Liver (tissue), 9 donors: Measurements from ENCODE around the gene GRAMD1A. TPM values are rescaled to one million over a fixed set of nuclear protein-coding genes. Genes with fewer than 3 reads are reported as not detected.

Experiments used
- DNase-seq: peaks from one replicate; pipeline ENCODE4 v3.0.0-alpha.2; 2017; ENCODE audit warnings: low spot score
- H3K27ac ChIP-seq, 2 donors: one replicate each; pipeline ENCODE4 v1.7.0; 2013; ENCODE audit warnings: inconsistent platforms in 2 of 2, low read length in 2 of 2, control low read depth in 1 of 2, low read depth in 1 of 2, mild to moderate bottlenecking in 1 of 2
- H3K27me3 ChIP-seq, 4 donors: one replicate each; pipeline versions ENCODE4 v1.6.1 to v1.7.0; 2013; ENCODE audit warnings: low read length in 3 of 4, inconsistent platforms in 1 of 4, mild to moderate bottlenecking in 1 of 4, moderate library complexity in 1 of 4; ENCODE audit not compliant: control insufficient read depth in 4 of 4, insufficient read depth in 4 of 4
- H3K36me3 ChIP-seq, 4 donors: one replicate each; pipeline versions ENCODE4 v1.6.1 to v1.7.0; 2013; ENCODE audit warnings: low read length in 3 of 4, mild to moderate bottlenecking in 3 of 4, low read depth in 1 of 4, moderate library complexity in 1 of 4; ENCODE audit not compliant: control insufficient read depth in 4 of 4, insufficient read depth in 3 of 4
- H3K4me1 ChIP-seq, 4 donors: one replicate each; pipeline versions ENCODE4 v1.6.1 to v1.7.0; 2013; ENCODE audit warnings: low read length in 3 of 4, mild to moderate bottlenecking in 3 of 4, moderate library complexity in 1 of 4; ENCODE audit not compliant: control insufficient read depth in 4 of 4, insufficient read depth in 4 of 4
- H3K4me3 ChIP-seq, 3 donors: one replicate each; pipeline versions ENCODE4 v1.6.1 to v1.7.0; 2013; ENCODE audit warnings: low read length in 3 of 3, control low read depth in 1 of 3, low read depth in 1 of 3, mild to moderate bottlenecking in 1 of 3
- H3K9ac ChIP-seq, 2 donors: one replicate each; pipeline ENCODE4 v1.7.0; 2013; ENCODE audit warnings: low read length in 2 of 2, mild to moderate bottlenecking in 2 of 2, moderate library complexity in 2 of 2, control low read depth in 1 of 2, low read depth in 1 of 2
- H3K9me3 ChIP-seq, 4 donors: one replicate each; pipeline versions ENCODE4 v1.6.1 to v1.7.0; 2013; ENCODE audit warnings: low read length in 3 of 4; ENCODE audit not compliant: control insufficient read depth in 4 of 4
- ATF3 ChIP-seq: IDR thresholded peaks from 2 replicates; pipeline ENCODE4 v1.6.1; 2016; ENCODE audit warnings: antibody characterized with exemption
- EGR1 ChIP-seq, 2 donors: IDR thresholded peaks; 2 replicates each; pipeline ENCODE4 v1.6.1; 2016 to 2018; ENCODE audit warnings: antibody characterized with exemption in 2 of 2, low read depth in 2 of 2
- FOXA1 ChIP-seq: IDR thresholded peaks from 2 replicates; pipeline ENCODE4 v1.6.1; 2016; ENCODE audit warnings: antibody characterized with exemption
- FOXA2 ChIP-seq: IDR thresholded peaks from 2 replicates; pipeline ENCODE4 v1.6.1; 2016; ENCODE audit warnings: antibody characterized with exemption
- GABPA ChIP-seq, 2 donors: IDR thresholded peaks in 1 of 2; conservative IDR thresholded peaks in 1 of 2; 2 replicates each; pipeline ENCODE4 v1.6.1; 2016; ENCODE audit warnings: antibody characterized with exemption in 2 of 2, mild to moderate bottlenecking in 1 of 2, moderate library complexity in 1 of 2
- HNF4A ChIP-seq, 2 donors: conservative IDR thresholded peaks; 2 replicates each; pipeline ENCODE4 v1.6.1; 2016; ENCODE audit warnings: antibody characterized with exemption in 2 of 2, mild to moderate bottlenecking in 2 of 2
- HNF4G ChIP-seq: IDR thresholded peaks from 2 replicates; pipeline ENCODE4 v1.6.1; 2016; ENCODE audit warnings: antibody characterized with exemption
- JUND ChIP-seq, 2 donors: IDR thresholded peaks; 2 replicates each; pipeline ENCODE4 v1.6.1; 2016; ENCODE audit warnings: antibody characterized with exemption in 2 of 2
- MAX ChIP-seq: IDR thresholded peaks from 2 replicates; pipeline ENCODE4 v1.6.1; 2016; ENCODE audit warnings: antibody characterized with exemption
- NR2F2 ChIP-seq: IDR thresholded peaks from 2 replicates; pipeline ENCODE4 v1.6.1; 2016; ENCODE audit warnings: antibody characterized with exemption
- RAD21 ChIP-seq, 2 donors: IDR thresholded peaks; 2 replicates each; pipeline ENCODE4 v1.6.1; 2016; ENCODE audit warnings: antibody characterized with exemption in 2 of 2, mild to moderate bottlenecking in 2 of 2
- RXRA ChIP-seq, 2 donors: IDR thresholded peaks; 2 replicates each; pipeline ENCODE4 v1.6.1; 2017 to 2018; ENCODE audit warnings: antibody characterized with exemption in 2 of 2, mild to moderate bottlenecking in 1 of 2
- SP1 ChIP-seq: IDR thresholded peaks from 2 replicates; pipeline ENCODE4 v1.6.1; 2018; ENCODE audit warnings: antibody characterized with exemption, mild to moderate bottlenecking
- TAF1 ChIP-seq: conservative IDR thresholded peaks from 2 replicates; pipeline ENCODE4 v1.6.1; 2016; ENCODE audit warnings: antibody characterized with exemption, mild to moderate bottlenecking
- YY1 ChIP-seq: IDR thresholded peaks from 2 replicates; pipeline ENCODE4 v1.6.1; 2016; ENCODE audit warnings: antibody characterized with exemption, mild to moderate bottlenecking
- WGBS: extraction: QIAGEN DNeasy Blood & Tissue Kit; methylation state at CpG from one replicate; pipeline ENCODE4 v1.1.7; 2013; 5-methylcytosine and 5-hydroxymethylcytosine counted together
- polyA plus RNA-seq, 2 donors: library from polyadenylated mRNA; stranded (reverse) in 1 of 2; unstranded in 1 of 2; fragments of 200-250 nt in 1 of 2; fragments of >200 nt in 1 of 2; fragmentation: Nextera tagmentation in 1 of 2; extraction: Ambion mirVana in 1 of 2; gene quantifications; one replicate each; pipeline versions ENCODE4 v1.2.1 to v1.2.3, GENCODE V29; 2013 to 2015
- total RNA-seq, 2 donors: library from RNA; depleted of rRNA; stranded (reverse); fragments of >200 nt; gene quantifications; one replicate each; pipeline ENCODE4 v1.2.3, GENCODE V29; 2014
- TF ChIP-seq, protein P1 (sequence below): fragments of 150-350 bp; IDR thresholded peaks from 2 replicates; pipeline ENCODE4 v1.5.1; 2017; ENCODE audit warnings: improper control_type of control experiment, low read depth, low read length; ENCODE audit not compliant: missing input control
- TF ChIP-seq, protein P2 (sequence below): IDR thresholded peaks from 2 replicates; pipeline ENCODE4 v1.6.1; 2016; ENCODE audit warnings: antibody characterized with exemption
- TF ChIP-seq, protein P3 (sequence below): IDR thresholded peaks from 2 replicates; pipeline ENCODE4 v1.6.1; 2016; ENCODE audit warnings: antibody characterized with exemption, mild to moderate bottlenecking
- donor health status: healthy.
- donor health status: healthy.
- donor health status: healthy.
- donor health status: healthy.
- donor health status: healthy.

Gene GRAMD1A
- total and polyA plus RNA-seq, 4 donors, result 8.6 to 14.1 (median 11.2) TPM

GRCh38 chr19:34975056-34975455 is 25.1 kb upstream of the GRAMD1A start:
- peak; percentile 9 for DNase-seq
- 73% methylated on average over 5 of the region's 5 CpGs for WGBS

GRCh38 chr19:34976611-34977010 is 23.5 kb upstream of the GRAMD1A start:
- Histone ChIP-seq H3K4me1 (peaks cover 0 to 20% (median 9%) of the 10 kb centered on the region in 4 donors), H3K9me3 (peaks cover 0 to 10% (median 6%) of the 10 kb centered on the region in 4 donors), H3K27me3 (no peaks in the 10 kb centered on the region), H3K4me3 (peak overlapping the region in 1 of 3 donors; percentile 6), H3K9ac (no peak overlapping the region), H3K27ac (no peak overlapping the region), H3K36me3 (no peaks in the 10 kb centered on the region)
- no peak for DNase-seq
- TF ChIP-seq HNF4G (no peak), GABPA (IDR thresholded peaks at IDR 0.05 in 1 of 2, conservative IDR thresholded peaks at IDR 0.05 in 1 of 2) (no peak)
- 85% methylated on average over 3 of the region's 3 CpGs for WGBS

More at GRCh38 chr19:34975056-34975455, 25.1 kb upstream of the GRAMD1A start:
- no peak for TF ChIP-seq RXRA (IDR thresholded peaks at IDR 0.05)
- Histone ChIP-seq H3K27me3 (no peaks in the 10 kb centered on the region), H3K4me3 (no peak overlapping the region), H3K9me3 (peaks cover 0 to 10% (median 6%) of the 10 kb centered on the region in 4 donors), H3K9ac (no peak overlapping the region), H3K36me3 (no peaks in the 10 kb centered on the region), H3K27ac (no peak overlapping the region), H3K4me1 (peaks cover 0 to 20% (median 9%) of the 10 kb centered on the region in 4 donors)

DNA sequence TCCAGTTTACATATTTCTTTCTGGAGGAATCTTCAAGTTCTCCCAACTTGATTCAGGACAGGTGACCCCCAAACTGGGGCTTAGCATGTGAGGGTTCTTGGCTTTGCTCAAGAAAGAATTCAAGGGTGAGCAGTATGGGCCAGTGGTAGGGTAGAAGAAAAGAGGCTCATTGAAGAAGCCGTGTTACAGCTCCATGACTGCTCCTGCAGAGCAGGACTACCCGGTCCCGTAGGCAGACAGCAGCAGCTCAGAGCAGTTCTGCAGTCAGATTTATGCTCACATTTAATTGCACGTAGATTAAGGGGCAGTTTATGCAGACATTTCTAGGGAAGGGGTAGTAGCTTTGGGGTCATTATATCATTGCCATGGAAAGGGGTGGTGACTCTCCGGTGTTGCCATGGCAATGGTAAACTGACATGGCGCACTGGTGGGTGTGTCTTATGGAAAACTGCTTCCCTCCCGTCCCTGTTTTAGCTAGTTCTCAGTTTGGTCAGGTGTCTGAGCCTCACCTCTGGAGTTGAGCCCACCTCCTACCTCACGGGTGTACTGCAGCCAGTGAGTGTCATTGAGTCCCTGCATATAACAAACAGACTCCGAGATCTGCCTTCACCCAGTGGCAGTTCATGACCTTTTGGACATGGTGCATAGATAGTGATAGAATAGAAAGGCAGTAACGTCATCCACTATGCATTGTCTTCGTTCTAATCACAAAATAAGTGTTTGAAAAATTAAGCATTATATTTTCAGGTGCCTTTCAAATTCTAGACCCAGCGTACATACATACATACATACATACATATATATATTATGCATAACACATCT is 20.1 kb upstream of the GRAMD1A start:
- TF ChIP-seq, protein P1, sequence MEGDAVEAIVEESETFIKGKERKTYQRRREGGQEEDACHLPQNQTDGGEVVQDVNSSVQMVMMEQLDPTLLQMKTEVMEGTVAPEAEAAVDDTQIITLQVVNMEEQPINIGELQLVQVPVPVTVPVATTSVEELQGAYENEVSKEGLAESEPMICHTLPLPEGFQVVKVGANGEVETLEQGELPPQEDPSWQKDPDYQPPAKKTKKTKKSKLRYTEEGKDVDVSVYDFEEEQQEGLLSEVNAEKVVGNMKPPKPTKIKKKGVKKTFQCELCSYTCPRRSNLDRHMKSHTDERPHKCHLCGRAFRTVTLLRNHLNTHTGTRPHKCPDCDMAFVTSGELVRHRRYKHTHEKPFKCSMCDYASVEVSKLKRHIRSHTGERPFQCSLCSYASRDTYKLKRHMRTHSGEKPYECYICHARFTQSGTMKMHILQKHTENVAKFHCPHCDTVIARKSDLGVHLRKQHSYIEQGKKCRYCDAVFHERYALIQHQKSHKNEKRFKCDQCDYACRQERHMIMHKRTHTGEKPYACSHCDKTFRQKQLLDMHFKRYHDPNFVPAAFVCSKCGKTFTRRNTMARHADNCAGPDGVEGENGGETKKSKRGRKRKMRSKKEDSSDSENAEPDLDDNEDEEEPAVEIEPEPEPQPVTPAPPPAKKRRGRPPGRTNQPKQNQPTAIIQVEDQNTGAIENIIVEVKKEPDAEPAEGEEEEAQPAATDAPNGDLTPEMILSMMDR, result no peak
- TF ChIP-seq JUND (IDR thresholded peaks at IDR 0.05), result no peak
- TF ChIP-seq HNF4A (conservative IDR thresholded peaks at IDR 0.05), result no peak
- TF ChIP-seq FOXA1, result no peak
- TF ChIP-seq MAX, result no peak
- no peak for TF ChIP-seq FOXA2
- no peak for TF ChIP-seq RXRA (IDR thresholded peaks at IDR 0.05)
- no peak for TF ChIP-seq RAD21 (IDR thresholded peaks at IDR 0.05)
- no peak for TF ChIP-seq EGR1 (IDR thresholded peaks at IDR 0.05; ENCODE audit: low read depth in 2 of 2)
- TF ChIP-seq ATF3, result no peak
- TF ChIP-seq, protein P2, sequence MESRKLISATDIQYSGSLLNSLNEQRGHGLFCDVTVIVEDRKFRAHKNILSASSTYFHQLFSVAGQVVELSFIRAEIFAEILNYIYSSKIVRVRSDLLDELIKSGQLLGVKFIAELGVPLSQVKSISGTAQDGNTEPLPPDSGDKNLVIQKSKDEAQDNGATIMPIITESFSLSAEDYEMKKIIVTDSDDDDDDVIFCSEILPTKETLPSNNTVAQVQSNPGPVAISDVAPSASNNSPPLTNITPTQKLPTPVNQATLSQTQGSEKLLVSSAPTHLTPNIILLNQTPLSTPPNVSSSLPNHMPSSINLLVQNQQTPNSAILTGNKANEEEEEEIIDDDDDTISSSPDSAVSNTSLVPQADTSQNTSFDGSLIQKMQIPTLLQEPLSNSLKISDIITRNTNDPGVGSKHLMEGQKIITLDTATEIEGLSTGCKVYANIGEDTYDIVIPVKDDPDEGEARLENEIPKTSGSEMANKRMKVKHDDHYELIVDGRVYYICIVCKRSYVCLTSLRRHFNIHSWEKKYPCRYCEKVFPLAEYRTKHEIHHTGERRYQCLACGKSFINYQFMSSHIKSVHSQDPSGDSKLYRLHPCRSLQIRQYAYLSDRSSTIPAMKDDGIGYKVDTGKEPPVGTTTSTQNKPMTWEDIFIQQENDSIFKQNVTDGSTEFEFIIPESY, result no peak
- TF ChIP-seq YY1, result no peak
- no peak for TF ChIP-seq GABPA (IDR thresholded peaks at IDR 0.05 in 1 of 2, conservative IDR thresholded peaks at IDR 0.05 in 1 of 2)
- no peak for TF ChIP-seq TAF1
- no peak for TF ChIP-seq SP1
- TF ChIP-seq, protein P3, sequence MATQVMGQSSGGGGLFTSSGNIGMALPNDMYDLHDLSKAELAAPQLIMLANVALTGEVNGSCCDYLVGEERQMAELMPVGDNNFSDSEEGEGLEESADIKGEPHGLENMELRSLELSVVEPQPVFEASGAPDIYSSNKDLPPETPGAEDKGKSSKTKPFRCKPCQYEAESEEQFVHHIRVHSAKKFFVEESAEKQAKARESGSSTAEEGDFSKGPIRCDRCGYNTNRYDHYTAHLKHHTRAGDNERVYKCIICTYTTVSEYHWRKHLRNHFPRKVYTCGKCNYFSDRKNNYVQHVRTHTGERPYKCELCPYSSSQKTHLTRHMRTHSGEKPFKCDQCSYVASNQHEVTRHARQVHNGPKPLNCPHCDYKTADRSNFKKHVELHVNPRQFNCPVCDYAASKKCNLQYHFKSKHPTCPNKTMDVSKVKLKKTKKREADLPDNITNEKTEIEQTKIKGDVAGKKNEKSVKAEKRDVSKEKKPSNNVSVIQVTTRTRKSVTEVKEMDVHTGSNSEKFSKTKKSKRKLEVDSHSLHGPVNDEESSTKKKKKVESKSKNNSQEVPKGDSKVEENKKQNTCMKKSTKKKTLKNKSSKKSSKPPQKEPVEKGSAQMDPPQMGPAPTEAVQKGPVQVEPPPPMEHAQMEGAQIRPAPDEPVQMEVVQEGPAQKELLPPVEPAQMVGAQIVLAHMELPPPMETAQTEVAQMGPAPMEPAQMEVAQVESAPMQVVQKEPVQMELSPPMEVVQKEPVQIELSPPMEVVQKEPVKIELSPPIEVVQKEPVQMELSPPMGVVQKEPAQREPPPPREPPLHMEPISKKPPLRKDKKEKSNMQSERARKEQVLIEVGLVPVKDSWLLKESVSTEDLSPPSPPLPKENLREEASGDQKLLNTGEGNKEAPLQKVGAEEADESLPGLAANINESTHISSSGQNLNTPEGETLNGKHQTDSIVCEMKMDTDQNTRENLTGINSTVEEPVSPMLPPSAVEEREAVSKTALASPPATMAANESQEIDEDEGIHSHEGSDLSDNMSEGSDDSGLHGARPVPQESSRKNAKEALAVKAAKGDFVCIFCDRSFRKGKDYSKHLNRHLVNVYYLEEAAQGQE, result no peak
- TF ChIP-seq HNF4G, result no peak
- TF ChIP-seq NR2F2, result no peak

More for the DNA sequence above, 20.1 kb upstream of the GRAMD1A start:
- Histone ChIP-seq H3K4me1 (peaks cover 0 to 8% (median 2%) of the 10 kb centered on the region in 4 donors), H3K4me3 (no peak overlapping the region), H3K9me3 (peaks cover 0 to 10% (median 6%) of the 10 kb centered on the region in 4 donors), H3K27ac (no peak overlapping the region), H3K36me3 (no peaks in the 10 kb centered on the region), H3K27me3 (no peaks in the 10 kb centered on the region), H3K9ac (no peak overlapping the region)
- no peak for DNase-seq
- 84% methylated on average over 12 of the region's 12 CpGs for WGBS
